HG02610 (cell line): ENCODE results near the gene LTA4H.

Experiments
- ATAC-seq: cut with Tn5 transposase; IDR thresholded peaks from one replicate; pipeline ENCODE4 v1.9.1; 2021; ENCODE audit warnings: mild to moderate bottlenecking, moderate library complexity; ENCODE audit not compliant: unreplicated experiment

Gene LTA4H

GRCh38 chr12:96060041-96060440, 24.7 kb upstream of the LTA4H start:
- ATAC-seq, result no peak

GRCh38 chr12:96057986-96058553, 22.7 kb upstream of the LTA4H start:
- ATAC-seq, result no peak

GRCh38 chr12:96056646-96057455, 21.5 kb upstream of the LTA4H start:
- no peak for ATAC-seq

GRCh38 chr12:96054244-96054610, 18.8 kb upstream of the LTA4H start:
- no peak for ATAC-seq

GRCh38 chr12:96053476-96054243, 18.3 kb upstream of the LTA4H start:
- no peak for ATAC-seq

- ATAC-seq, result no peak
These were observed 16.5 kb upstream of the LTA4H start for GRCh38 chr12:96051756-96052485.

- no peak for ATAC-seq
These were observed 14.8 kb upstream of the LTA4H start for GRCh38 chr12:96050139-96050538.

GRCh38 chr12:96049101-96049500, 13.7 kb upstream of the LTA4H start:
- ATAC-seq, result no peak

GRCh38 chr12:96048393-96048969, 13.1 kb upstream of the LTA4H start:
- no peak for ATAC-seq

GRCh38 chr12:96047229-96048211, 12.1 kb upstream of the LTA4H start:
- ATAC-seq, result peak; percentile 73

GRCh38 chr12:96046543-96047228, 11.3 kb upstream of the LTA4H start:
- ATAC-seq, result no peak

- no peak for ATAC-seq
These were observed 10.2 kb upstream of the LTA4H start for GRCh38 chr12:96045566-96045965.

GRCh38 chr12:96044943-96045290, 9.5 kb upstream of the LTA4H start:
- ATAC-seq, result no peak

- ATAC-seq, result no peak
These were observed 8.9 kb upstream of the LTA4H start for GRCh38 chr12:96044017-96044942.

GRCh38 chr12:96041181-96041580, 5.8 kb upstream of the LTA4H start:
- ATAC-seq, result no peak

- no peak for ATAC-seq
These were observed 5.1 kb upstream of the LTA4H start for GRCh38 chr12:96040305-96041133.

GRCh38 chr12:96039516-96039915, 4.1 kb upstream of the LTA4H start:
- no peak for ATAC-seq
